ENCODE measurements around the gene ANKRD31.

Gene ANKRD31

DNA sequence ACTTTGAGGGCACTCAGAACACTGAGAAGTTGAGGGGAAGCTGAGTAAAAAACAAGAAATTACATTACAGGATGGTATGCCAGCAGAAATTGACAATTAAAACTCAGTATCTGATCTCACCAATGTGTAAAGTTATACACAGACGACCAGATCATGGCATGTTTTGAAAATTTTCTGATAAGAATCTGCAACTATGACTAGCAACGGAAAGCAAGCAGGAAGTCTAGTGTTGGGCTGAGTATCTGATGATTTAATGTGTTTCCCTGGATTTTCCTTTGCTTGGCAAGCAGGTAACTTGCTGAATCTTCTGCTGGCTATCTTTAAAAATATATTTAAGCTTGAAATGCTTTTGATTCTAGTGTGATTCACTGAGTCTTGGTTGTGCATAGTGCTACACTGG, 179.1 kb downstream of the ANKRD31 start:
- DNase-seq: no peak

- DNase-seq: no peak
These were observed 180.9 kb downstream of the ANKRD31 start for GRCh38 chr5:75055727-75056144.

DNA sequence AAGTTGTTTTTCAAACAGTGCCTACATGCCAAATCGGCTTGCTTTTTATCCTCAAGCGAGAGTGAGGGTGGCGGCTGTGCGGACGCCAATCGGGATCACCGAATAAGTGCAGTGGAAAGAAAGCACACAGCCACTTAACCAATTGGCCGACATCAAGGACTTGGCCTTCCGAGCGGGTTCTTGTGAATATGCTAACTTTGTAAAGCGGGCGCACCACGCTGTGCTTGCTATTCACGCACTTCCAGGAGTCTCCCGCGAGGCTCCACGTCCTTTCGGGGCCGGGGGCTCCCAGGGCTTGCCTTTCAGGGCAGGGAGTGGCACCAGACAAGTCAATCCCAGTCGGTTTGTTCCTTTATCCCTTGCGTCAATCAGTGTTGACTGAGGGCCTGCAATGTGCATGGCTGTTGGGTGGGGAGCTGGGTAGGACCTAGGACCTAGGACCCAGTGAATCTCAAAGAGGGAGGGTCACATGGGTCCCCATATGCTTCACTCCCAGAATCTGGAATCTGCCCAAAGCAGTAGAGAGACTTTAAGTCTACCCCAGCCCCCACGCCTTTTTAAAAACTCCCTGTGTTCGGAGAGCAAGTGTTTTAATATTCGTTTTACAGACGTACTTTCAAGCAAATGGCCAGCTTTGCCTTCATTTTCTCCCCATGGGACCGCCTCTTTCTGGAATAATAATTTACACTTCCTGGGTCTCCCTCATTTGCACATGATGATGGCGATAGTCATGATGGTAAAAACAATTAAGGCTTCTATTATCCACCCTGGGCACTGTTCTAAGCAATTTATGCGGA, 182.3 kb downstream of the ANKRD31 start:
- DNase-seq: peak in 1 of 2 experiments; percentile 36

DNA sequence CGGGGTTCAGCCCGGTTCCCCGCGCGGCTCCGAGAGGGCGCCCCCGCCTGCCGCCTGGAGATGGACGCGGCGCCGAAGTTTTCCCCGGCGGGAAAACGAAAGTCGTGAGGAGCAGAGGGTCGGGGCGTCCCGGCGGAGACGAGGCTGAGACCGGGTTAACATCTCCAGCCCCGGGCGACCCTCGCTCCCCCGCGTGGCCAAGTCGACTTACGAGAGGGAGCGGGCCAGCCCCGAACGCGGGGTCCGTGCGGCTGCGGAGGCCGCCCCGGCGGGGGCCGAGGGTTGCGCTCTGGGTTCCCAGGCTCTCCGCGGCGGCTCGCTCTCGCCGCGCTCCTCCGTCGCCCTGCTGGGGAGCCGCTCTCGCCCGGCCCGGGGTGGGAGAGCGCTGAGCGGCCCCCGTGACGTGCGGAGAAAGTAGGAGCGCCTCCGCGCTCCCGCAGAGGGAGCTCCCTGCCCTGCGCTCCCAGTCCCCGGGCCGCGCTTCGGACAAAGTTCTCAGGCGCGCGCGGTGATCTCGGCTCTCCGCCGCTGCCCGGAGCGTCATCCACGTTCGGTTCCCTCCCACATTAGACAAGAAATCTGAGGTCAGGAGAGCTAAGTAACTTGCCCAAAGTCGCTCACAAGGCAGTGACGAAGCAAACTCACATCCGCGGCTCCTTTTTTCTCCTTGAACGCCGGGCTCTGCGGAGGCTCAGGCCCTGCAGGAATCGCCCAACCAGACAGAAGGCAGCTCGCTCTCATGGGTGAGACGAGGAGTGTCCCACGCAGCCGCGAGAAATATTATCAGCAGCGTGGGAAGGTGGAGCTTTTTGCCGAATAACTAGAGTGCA, 183.2 kb downstream of the ANKRD31 start:
- peak; percentile 58 to 67 for DNase-seq

GRCh38 chr5:75053054-75053303, 183.7 kb downstream of the ANKRD31 start:
- DNase-seq: no peak

DNA sequence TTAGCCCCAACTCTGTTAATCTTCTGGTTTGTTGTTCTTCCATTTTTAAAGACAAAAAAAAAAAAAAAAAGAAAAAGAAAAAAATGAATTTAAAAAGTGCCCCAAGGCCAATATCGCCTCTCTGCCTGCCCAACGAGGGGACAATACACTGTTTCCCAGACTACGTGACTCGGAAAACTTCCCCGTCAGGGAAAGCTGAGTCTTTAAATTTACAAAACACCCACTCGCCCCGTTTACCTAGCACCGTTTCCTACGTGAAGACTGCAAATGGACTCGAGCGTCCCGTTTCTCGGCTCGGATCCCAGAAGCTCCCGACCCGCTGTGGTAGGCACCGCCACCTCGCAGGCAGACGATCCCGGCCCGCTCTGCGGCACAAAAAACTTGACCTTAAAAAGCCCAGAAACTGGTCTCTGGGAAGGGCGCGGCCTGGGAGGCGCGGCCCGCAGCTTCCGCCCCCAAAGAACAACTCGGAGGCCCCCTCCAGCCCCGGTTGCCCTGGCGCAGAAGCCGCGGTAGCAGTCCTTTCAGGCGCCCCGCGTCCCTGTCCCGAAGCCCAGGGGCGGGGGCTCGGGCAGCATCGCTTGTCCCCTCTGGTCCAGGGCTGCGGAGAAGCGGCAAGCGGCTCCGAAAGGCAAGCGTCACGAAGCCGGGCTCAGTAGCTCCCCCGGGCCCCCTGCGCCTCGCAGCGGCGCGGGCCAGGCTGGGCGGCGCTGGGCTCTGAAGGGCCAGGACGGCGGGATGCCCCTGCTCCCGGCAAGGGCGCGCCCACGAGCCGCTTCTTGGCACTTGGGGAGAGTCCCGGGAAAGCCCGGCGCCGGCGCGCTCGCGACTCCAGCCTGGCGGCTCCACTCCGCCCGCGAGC, 184.3 kb downstream of the ANKRD31 start, which contains the start of gene GCNT4:
TSS of gene GCNT4 (minus strand) at position 367 of the 862 bp plus-strand sequence. CDS start 22,521 bp downstream, outside the sequence.
- peak; percentile 57 to 60 for DNase-seq

GRCh38 chr5:75051217-75051751, 185.4 kb downstream of the ANKRD31 start:
- DNase-seq: peak in 1 of 2 experiments; percentile 38

DNA sequence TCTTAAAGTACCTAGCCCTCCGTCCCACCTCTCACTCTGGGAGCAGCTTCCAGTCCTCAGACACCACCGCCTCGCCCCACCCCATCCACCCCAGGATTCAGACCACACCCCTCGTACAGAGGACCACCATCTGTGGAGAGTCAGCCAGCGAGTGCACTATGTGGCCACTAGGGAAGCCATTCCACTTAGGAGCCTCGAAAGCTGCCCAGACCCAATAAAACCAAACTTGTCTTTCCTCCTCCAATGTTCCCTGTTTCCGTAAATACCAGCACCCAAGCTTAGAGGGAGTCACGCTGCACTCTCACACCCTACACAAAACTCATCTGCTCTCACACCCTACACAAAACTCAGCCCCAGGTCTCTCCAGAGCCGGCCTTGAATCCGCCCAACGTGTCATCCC, 186.3 kb downstream of the ANKRD31 start:
- peak in 1 of 2 experiments; percentile 38 for DNase-seq

DNA sequence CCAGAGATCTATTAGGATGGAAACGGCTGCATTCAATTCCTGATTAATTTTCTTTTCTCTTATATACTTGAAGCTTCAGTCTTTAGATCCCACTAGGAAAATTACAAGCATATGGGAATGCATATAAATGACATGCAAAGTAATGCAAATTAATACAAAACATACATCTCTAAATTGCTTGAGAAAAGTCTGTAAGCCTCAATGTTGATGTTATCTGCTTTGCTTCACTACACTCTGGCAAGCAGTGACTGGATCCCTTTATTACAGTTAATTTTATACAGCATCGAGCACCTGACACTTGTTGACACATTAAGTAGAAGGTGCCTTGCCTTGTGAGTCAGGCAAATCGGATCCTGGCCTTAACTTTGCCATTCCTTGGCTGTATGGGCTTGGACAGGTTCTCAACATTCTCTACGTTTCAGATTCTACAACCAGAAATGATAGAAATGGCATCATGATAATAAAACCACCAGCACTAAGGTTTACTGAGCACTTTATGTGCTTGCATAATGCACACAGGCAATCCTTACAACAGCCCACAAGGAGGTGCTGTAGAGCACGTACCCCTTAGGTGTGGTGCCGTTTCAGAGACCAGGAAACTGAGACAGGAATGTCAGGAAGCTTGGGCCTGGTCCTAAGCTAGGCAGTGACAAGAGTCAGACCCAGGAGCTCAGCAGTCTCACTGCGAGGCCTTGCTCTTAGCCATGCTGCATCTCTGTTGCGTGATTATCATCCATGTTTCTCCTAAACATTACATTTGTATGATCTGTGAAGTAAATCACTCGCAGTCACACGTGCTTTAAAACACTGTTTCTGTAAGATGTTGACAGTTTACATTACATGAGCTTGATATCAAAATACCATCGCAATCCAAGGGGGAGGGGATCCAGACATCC, 187.0 kb downstream of the ANKRD31 start:
- DNase-seq: peak; percentile 63 to 73

DNA sequence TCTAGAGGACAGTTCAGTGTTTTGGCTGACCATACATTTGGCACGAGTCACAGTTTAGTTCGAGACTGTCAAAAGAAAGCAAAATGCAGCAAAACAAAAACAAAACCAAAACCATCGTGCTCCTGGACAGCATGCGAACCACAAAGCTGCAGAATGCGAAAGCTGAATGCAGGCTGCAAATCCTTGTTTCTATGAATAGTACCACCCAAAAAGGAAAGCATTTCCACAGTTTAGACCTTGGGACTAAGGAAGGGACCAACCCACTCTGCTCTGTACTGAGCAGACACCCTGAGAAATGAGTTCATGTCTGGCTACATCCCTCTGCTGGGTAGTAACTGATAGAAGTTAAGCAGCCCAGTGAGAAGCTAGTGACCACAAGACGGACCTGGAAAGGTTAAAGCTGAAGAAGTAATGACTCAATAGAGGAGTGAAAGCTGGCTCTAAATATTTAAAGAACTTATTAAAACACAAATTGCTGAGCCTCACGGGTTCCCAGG, 188.2 kb downstream of the ANKRD31 start:
- DNase-seq: no peak

DNA sequence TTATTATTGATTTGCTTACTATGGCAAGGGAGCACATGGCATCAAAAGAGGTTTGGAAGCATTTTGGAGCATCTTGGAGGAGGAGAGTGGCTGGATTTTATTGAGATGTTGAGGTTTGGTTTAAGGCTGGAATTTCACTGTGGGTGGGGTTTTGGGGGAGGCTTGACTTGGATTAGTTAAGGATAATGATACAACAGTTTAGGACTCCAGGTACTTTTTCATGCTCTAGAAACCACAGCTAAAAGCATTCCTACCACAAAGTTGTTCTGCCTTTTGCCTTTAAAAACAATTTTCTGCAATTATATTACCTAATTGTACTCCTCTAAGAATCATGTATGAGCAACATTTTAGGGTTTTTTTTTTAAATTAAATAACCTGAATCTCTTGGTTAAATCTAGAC, 189.3 kb downstream of the ANKRD31 start:
- DNase-seq: no peak

GRCh38 chr5:75046366-75047142, 190.1 kb downstream of the ANKRD31 start:
- no peak for DNase-seq

- DNase-seq: no peak
These were observed 191.6 kb downstream of the ANKRD31 start for GRCh38 chr5:75045071-75045470.

- no peak for DNase-seq
These were observed 192.3 kb downstream of the ANKRD31 start for GRCh38 chr5:75044406-75044805.

- no peak for DNase-seq
These were observed 192.9 kb downstream of the ANKRD31 start for GRCh38 chr5:75043633-75044264.

DNA sequence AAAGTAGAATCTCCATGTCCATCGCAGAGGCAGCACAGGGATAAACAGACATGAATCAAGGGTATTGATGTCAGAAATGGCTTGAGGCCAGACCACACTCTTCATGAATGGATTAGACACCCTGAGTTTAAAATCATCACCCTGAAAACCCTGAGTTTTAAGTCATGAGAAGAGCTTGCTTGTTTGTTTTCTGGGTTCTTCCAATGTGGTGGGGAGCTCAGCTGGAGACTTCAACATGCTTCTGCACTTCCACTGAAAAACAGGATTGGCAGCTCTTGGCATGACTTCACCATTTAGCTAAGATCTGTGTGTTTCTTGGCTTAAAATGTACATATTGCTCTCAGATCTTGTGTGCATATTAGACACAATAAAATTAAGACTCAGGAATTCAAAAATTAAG, 194.2 kb downstream of the ANKRD31 start:
- no peak for DNase-seq

GRCh38 chr5:75040973-75041372, 195.7 kb downstream of the ANKRD31 start:
- no peak for DNase-seq

- DNase-seq: peak; percentile 38 to 56
These were observed 199.6 kb downstream of the ANKRD31 start for GRCh38 chr5:75037106-75037505.

GRCh38 chr5:75034137-75034739, 202.4 kb downstream of the ANKRD31 start:
- peak; percentile 16 to 30 for DNase-seq

GRCh38 chr5:75031366-75031765, 205.3 kb downstream of the ANKRD31 start:
- DNase-seq: no peak
